Neural progenitor cell (in vitro differentiated cells): ENCODE measurements around the gene TSPAN18. TPM values are rescaled to one million over a fixed set of nuclear protein-coding genes. Genes with fewer than 3 reads are reported as not detected.

ENCODE experiments used
- DNase-seq: peaks from one replicate; pipeline ENCODE4 v3.0.0-alpha.2; 2016; ENCODE audit warnings: low spot score
- H2AFZ ChIP-seq: fragments of 200-600 bp; sonication (generic); replicated peaks from 2 replicates; pipeline ENCODE4 v1.6.1; 2016; ENCODE audit warnings: antibody characterized with exemption
- H3F3A ChIP-seq: fragments of 200-600 bp; sonication (generic); 2 replicates; pipeline ENCODE4 v1.6.1; 2016; ENCODE audit warnings: antibody characterized with exemption, low read depth
- H3K27ac ChIP-seq: fragments of 200-600 bp; sonication (generic); 2 replicates; pipeline ENCODE4 v1.5.1; 2016; ENCODE audit warnings: mild to moderate bottlenecking
- H3K27me3 ChIP-seq: fragments of 200-600 bp; sonication (generic); 2 replicates; pipeline ENCODE4 v1.6.1; 2016; ENCODE audit warnings: mild to moderate bottlenecking, moderate library complexity
- H3K36me3 ChIP-seq: fragments of 200-600 bp; sonication (generic); 2 replicates; pipeline ENCODE4 v1.5.1; 2016
- H3K4me1 ChIP-seq: fragments of 200-600 bp; sonication (generic); 2 replicates; pipeline ENCODE4 v1.6.1; 2016; ENCODE audit warnings: mixed run types
- H3K4me2 ChIP-seq: fragments of 200-600 bp; sonication (generic); 2 replicates; pipeline ENCODE4 v1.6.1; 2016
- H3K4me3 ChIP-seq: fragments of 200-600 bp; sonication (generic); 2 replicates; pipeline ENCODE4 v1.5.1; 2016
- H3K79me2 ChIP-seq: fragments of 200-600 bp; sonication (generic); 2 replicates; pipeline ENCODE4 v1.6.1; 2016; ENCODE audit warnings: low read depth
- H3K9ac ChIP-seq: fragments of 200-600 bp; sonication (generic); 2 replicates; pipeline ENCODE4 v1.6.1; 2016
- H3K9me3 ChIP-seq: fragments of 200-600 bp; sonication (generic); 2 replicates; pipeline ENCODE4 v1.5.1; 2016; ENCODE audit warnings: low read depth
- H4K20me1 ChIP-seq: fragments of 200-600 bp; sonication (generic); 2 replicates; pipeline ENCODE4 v1.6.1; 2016; ENCODE audit warnings: low read depth
- H3K27ac Mint-ChIP-seq: 3 replicates; pipeline ENCODE4 v1.8.0; 2021; ENCODE audit warnings: mixed read lengths
- H3K27me3 Mint-ChIP-seq: 2 replicates; pipeline ENCODE4 v1.8.0; 2022; ENCODE audit warnings: low read depth, mild to moderate bottlenecking, inconsistent platforms, moderate library complexity, mixed read lengths; ENCODE audit not compliant: insufficient read depth
- H3K36me3 Mint-ChIP-seq: 3 replicates; pipeline ENCODE4 v1.8.0; 2021; ENCODE audit warnings: mixed read lengths
- H3K4me1 Mint-ChIP-seq: 3 replicates; pipeline ENCODE4 v1.8.0; 2021; ENCODE audit warnings: mixed read lengths
- H3K4me3 Mint-ChIP-seq: 3 replicates; pipeline ENCODE4 v1.8.0; 2021; ENCODE audit warnings: mild to moderate bottlenecking, moderate library complexity, mixed read lengths
- H3K9me3 Mint-ChIP-seq: 3 replicates; pipeline ENCODE4 v1.8.0; 2020; ENCODE audit warnings: mixed read lengths
- CTCF ChIP-seq: fragments of 200-600 bp; sonication (generic); IDR thresholded peaks from 2 replicates; pipeline ENCODE4 v1.5.1; 2017; ENCODE audit warnings: antibody characterized with exemption, mild to moderate bottlenecking
- EZH2 ChIP-seq: fragments of 200-600 bp; sonication (generic); IDR thresholded peaks from 2 replicates; pipeline ENCODE4 v1.6.1; 2017; ENCODE audit warnings: antibody characterized with exemption, mild to moderate bottlenecking, moderate library complexity
- EZH2phosphoT487 ChIP-seq: fragments of 200-600 bp; sonication (generic); IDR thresholded peaks from 2 replicates; pipeline ENCODE4 v1.6.1; 2017; ENCODE audit warnings: antibody characterized with exemption
- total RNA-seq: library from RNA; depleted of rRNA; stranded (reverse); fragments of >200 nt; gene quantifications from 2 replicates; pipeline ENCODE4 v1.2.3, GENCODE V29; 2015; ENCODE audit warnings: low replicate concordance

Gene TSPAN18
- total RNA-seq, 1 donor from 2014 or later, result 16.5 TPM

GRCh38 chr11:44849424-44849823, 122.7 kb downstream of the TSPAN18 start:
- peaks cover 62% of the 10 kb centered on the region for H3K4me1 Mint-ChIP-seq
- Histone ChIP-seq H3K9me3 (peaks cover 3% of the 10 kb centered on the region), H2AFZ (no peak overlapping the region), H3F3A (peaks cover 25% of the 10 kb centered on the region), H3K27ac (no peak overlapping the region), H4K20me1 (peaks cover 28% of the 10 kb centered on the region), H3K4me3 (no peak overlapping the region), H3K36me3 (no peaks in the 10 kb centered on the region), H3K4me1 (peaks cover 50% of the 10 kb centered on the region), H3K4me2 (peak overlapping the region; percentile 72), H3K9ac (no peak overlapping the region), H3K79me2 (no peaks in the 10 kb centered on the region), H3K27me3 (no peaks in the 10 kb centered on the region)
- no peak overlapping the region for H3K4me3 Mint-ChIP-seq
- H3K27me3 Mint-ChIP-seq, result peaks cover 2% of the 10 kb centered on the region
- H3K36me3 Mint-ChIP-seq, result peaks cover 24% of the 10 kb centered on the region
- TF ChIP-seq EZH2phosphoT487, result no peak
- no peak for TF ChIP-seq EZH2
- no peak for TF ChIP-seq CTCF
- DNase-seq, result no peak
- peak overlapping the region; percentile 90 for H3K27ac Mint-ChIP-seq
- peaks cover 16% of the 10 kb centered on the region for H3K9me3 Mint-ChIP-seq

GRCh38 chr11:44849922-44850321, 123.2 kb downstream of the TSPAN18 start:
- peaks cover 11% of the 10 kb centered on the region for H3K9me3 Mint-ChIP-seq

GRCh38 chr11:44851496-44851895, 124.7 kb downstream of the TSPAN18 start:
- Mint-ChIP-seq H3K27ac (peak overlapping the region; percentile 35), H3K4me3 (peak overlapping the region; percentile 22), H3K36me3 (peaks cover 6% of the 10 kb centered on the region), H3K4me1 (peaks cover 64% of the 10 kb centered on the region), H3K27me3 (peaks cover 2% of the 10 kb centered on the region), H3K9me3 (peaks cover 5% of the 10 kb centered on the region)
- no peak for DNase-seq
- Histone ChIP-seq H3K9me3 (no peaks in the 10 kb centered on the region), H3K9ac (no peak overlapping the region), H2AFZ (no peak overlapping the region), H3K79me2 (no peaks in the 10 kb centered on the region), H3K27me3 (no peaks in the 10 kb centered on the region), H3K4me1 (peaks cover 53% of the 10 kb centered on the region), H3K36me3 (no peaks in the 10 kb centered on the region), H3K27ac (no peak overlapping the region), H3F3A (peaks cover 26% of the 10 kb centered on the region), H3K4me3 (no peak overlapping the region), H4K20me1 (peaks cover 28% of the 10 kb centered on the region), H3K4me2 (no peak overlapping the region)
- TF ChIP-seq EZH2 (no peak), CTCF (no peak), EZH2phosphoT487 (no peak)

More at GRCh38 chr11:44849922-44850321, 123.2 kb downstream of the TSPAN18 start:
- peaks cover 28% of the 10 kb centered on the region for H4K20me1 ChIP-seq
- peak overlapping the region; percentile 72 for H3K4me2 ChIP-seq
- TF ChIP-seq EZH2phosphoT487 (no peak), CTCF (no peak), EZH2 (no peak)
- H3K36me3 ChIP-seq, result no peaks in the 10 kb centered on the region
- H3K27me3 ChIP-seq, result no peaks in the 10 kb centered on the region
- H3F3A ChIP-seq, result peaks cover 26% of the 10 kb centered on the region
- H3K4me3 ChIP-seq, result no peak overlapping the region
- H3K4me1 ChIP-seq, result peaks cover 53% of the 10 kb centered on the region
- DNase-seq, result no peak
- Mint-ChIP-seq H3K27ac (no peak overlapping the region), H3K27me3 (peaks cover 2% of the 10 kb centered on the region), H3K4me1 (peaks cover 66% of the 10 kb centered on the region), H3K36me3 (peaks cover 19% of the 10 kb centered on the region), H3K4me3 (peak overlapping the region; percentile 59)
- H3K9me3 ChIP-seq, result no peaks in the 10 kb centered on the region
- H3K27ac ChIP-seq, result no peak overlapping the region
- no peaks in the 10 kb centered on the region for H3K79me2 ChIP-seq
- H2AFZ ChIP-seq, result no peak overlapping the region
- H3K9ac ChIP-seq, result no peak overlapping the region
